DOHH2 (cell line): ENCODE results near the gene TPCN1.

Experiments used
- EZH2phosphoT487 ChIP-seq: fragments of 200-600 bp; sonication (generic); IDR thresholded peaks from 2 replicates; pipeline ENCODE4 v1.6.1; 2017; ENCODE audit warnings: borderline replicate concordance, mild to moderate bottlenecking, antibody characterized with exemption, low read length, moderate library complexity, mixed read lengths
- TF ChIP-seq, protein P1 (sequence below): fragments of 200-600 bp; sonication (generic); IDR thresholded peaks from one replicate; pipeline ENCODE4 v1.5.1; 2014; ENCODE audit warnings: antibody characterized with exemption, mild to moderate bottlenecking, low read depth, low read length; ENCODE audit not compliant: poor library complexity, severe bottlenecking

DNA sequence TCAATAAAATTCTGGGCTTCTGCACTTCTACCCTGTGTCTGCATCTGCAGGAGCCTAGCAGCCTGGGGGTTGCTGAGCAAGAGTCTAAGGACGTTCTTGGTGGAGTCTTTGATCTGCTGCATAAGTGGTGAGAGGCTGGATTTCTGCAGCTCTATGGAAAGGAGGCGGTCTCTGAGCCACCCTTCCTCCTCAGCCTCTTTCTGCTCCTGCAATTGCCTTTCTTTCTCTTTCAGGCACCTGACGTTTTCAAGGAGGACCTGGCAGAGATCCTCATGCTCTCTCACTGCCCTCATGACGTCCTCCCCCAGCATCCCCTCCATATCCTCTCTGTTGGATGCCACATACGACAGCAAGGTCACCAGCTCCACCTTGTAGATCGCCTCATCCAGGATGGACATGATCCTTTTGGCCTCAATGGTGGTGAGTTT, 13.6 kb upstream of the TPCN1 start:
- TF ChIP-seq, protein P1, sequence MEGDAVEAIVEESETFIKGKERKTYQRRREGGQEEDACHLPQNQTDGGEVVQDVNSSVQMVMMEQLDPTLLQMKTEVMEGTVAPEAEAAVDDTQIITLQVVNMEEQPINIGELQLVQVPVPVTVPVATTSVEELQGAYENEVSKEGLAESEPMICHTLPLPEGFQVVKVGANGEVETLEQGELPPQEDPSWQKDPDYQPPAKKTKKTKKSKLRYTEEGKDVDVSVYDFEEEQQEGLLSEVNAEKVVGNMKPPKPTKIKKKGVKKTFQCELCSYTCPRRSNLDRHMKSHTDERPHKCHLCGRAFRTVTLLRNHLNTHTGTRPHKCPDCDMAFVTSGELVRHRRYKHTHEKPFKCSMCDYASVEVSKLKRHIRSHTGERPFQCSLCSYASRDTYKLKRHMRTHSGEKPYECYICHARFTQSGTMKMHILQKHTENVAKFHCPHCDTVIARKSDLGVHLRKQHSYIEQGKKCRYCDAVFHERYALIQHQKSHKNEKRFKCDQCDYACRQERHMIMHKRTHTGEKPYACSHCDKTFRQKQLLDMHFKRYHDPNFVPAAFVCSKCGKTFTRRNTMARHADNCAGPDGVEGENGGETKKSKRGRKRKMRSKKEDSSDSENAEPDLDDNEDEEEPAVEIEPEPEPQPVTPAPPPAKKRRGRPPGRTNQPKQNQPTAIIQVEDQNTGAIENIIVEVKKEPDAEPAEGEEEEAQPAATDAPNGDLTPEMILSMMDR: no peak
- no peak for TF ChIP-seq EZH2phosphoT487
